Vagina (tissue), 2 donors: ENCODE data around the gene MYRIP. TPM values are rescaled to one million over a fixed set of nuclear protein-coding genes. Genes with fewer than 3 reads are reported as not detected.

Experiments
- DNase-seq, 2 donors: peaks; one replicate each; pipeline ENCODE4 v3.0.0-alpha.2; 2017; ENCODE audit errors: extremely low spot score in 2 of 2
- H3K27ac ChIP-seq: fragments of 200-600 bp; sonication (generic); one replicate; pipeline ENCODE4 v1.5.1; 2019
- H3K27me3 ChIP-seq: fragments of 200-600 bp; sonication (generic); one replicate; pipeline ENCODE4 v1.5.1; 2019
- H3K36me3 ChIP-seq, 2 donors: fragments of 200-600 bp; sonication (generic); one replicate each; pipeline ENCODE4 v1.5.1; 2017 to 2019
- H3K4me1 ChIP-seq: fragments of 200-600 bp; sonication (generic); one replicate; pipeline ENCODE4 v1.5.1; 2019
- H3K4me3 ChIP-seq, 2 donors: fragments of 200-600 bp; sonication (generic); 1 replicate in 1 of 2; 2 replicates in 1 of 2; pipeline ENCODE4 v1.5.1; 2016 to 2019
- H3K9me3 ChIP-seq: fragments of 200-600 bp; sonication (generic); one replicate; pipeline ENCODE4 v1.5.1; 2019
- POLR2A ChIP-seq, 2 donors: fragments of 450-650 bp; IDR thresholded peaks; one replicate each; pipeline ENCODE4 v1.6.1; 2017; ENCODE audit warnings: antibody characterized with exemption in 2 of 2, mild to moderate bottlenecking in 2 of 2, moderate library complexity in 2 of 2
- POLR2AphosphoS5 ChIP-seq, 2 donors: sonication (generic); formaldehyde crosslinking; IDR thresholded peaks; one replicate each; pipeline ENCODE4 v1.9.0; 2017; ENCODE audit warnings: antibody characterized with exemption in 2 of 2, mild to moderate bottlenecking in 2 of 2, low read depth in 1 of 2; ENCODE audit not compliant: insufficient read depth in 1 of 2
- intact Hi-C: fragments of 100-400 bp; cut with DNase I; formaldehyde crosslinking; loops from one replicate; pipeline ENCODE4 v1.15.1; 2023
- total RNA-seq: library from RNA; depleted of rRNA; stranded (reverse); fragments of >200 nt; gene quantifications from one replicate; pipeline ENCODE4 v1.2.3, GENCODE V29; 2016
- TF ChIP-seq, protein P1 (sequence below), 3 experiments: fragments of 450-650 bp in 2 of 3; fragments of 200-600 bp in 1 of 3; sonication (generic) in 1 of 3; IDR thresholded peaks; one replicate each; pipeline ENCODE4 v1.5.1; 2017 to 2019; ENCODE audit warnings: antibody characterized with exemption in 3 of 3, mild to moderate bottlenecking in 2 of 3, moderate library complexity in 2 of 3

Gene MYRIP
- total RNA-seq, 1 donor from 2014 or later: 7.4 TPM

DNA sequence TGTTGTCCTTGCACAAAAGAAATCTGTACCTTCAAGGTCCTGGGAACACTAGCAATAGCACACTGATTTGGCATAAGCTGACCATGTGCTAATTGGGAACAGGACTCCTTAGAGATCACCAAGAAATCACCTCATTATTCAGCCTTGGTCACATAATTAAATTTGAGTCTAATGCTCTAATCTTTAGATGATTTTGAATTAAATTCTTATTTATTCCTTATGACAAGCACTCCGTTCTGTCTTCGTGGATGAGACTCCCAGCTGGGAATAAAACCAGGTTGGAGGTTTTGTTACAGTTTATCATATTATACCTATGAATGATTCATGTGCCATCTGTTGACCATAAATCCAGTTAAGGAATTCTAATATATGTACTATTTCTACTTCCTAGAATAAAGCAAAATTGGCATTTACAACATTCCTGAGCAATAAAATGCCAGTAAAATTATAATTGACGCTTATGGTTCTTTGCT lies 162.2 kb downstream of the MYRIP start:
- Histone ChIP-seq H3K36me3 (no peaks in the 10 kb centered on the region), H3K4me3 (no peak overlapping the region), H3K9me3 (no peaks in the 10 kb centered on the region), H3K27me3 (no peaks in the 10 kb centered on the region), H3K27ac (no peak overlapping the region), H3K4me1 (no peaks in the 10 kb centered on the region)
- no peak for TF ChIP-seq POLR2A (IDR thresholded peaks at IDR 0.05)
- TF ChIP-seq, protein P1, sequence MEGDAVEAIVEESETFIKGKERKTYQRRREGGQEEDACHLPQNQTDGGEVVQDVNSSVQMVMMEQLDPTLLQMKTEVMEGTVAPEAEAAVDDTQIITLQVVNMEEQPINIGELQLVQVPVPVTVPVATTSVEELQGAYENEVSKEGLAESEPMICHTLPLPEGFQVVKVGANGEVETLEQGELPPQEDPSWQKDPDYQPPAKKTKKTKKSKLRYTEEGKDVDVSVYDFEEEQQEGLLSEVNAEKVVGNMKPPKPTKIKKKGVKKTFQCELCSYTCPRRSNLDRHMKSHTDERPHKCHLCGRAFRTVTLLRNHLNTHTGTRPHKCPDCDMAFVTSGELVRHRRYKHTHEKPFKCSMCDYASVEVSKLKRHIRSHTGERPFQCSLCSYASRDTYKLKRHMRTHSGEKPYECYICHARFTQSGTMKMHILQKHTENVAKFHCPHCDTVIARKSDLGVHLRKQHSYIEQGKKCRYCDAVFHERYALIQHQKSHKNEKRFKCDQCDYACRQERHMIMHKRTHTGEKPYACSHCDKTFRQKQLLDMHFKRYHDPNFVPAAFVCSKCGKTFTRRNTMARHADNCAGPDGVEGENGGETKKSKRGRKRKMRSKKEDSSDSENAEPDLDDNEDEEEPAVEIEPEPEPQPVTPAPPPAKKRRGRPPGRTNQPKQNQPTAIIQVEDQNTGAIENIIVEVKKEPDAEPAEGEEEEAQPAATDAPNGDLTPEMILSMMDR (IDR thresholded peaks at IDR 0.05): no peak
- no peak for TF ChIP-seq POLR2AphosphoS5 (IDR thresholded peaks at IDR 0.05; ENCODE audit: insufficient read depth in 1 of 2, low read depth in 1 of 2)
- intact Hi-C loops: no loop called here
- no peak for DNase-seq

DNA sequence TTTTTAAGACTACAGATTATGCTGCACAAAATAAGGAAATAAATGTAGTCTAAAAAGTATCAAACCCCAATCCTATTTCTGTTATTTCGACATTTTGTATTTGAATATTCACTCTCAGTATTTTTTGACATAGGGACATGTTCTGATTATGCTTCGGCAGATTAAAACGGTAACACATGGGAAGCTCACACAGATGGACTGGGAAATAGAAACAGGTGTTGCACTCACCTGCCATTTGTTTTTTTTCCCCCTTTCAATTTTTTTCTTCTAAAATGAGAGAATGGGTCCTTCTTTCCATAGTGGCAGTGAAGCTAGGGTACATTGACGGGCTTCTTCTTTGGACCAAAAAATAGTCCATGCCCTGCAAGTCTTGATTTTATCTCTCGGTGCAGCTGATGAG lies 163.1 kb downstream of the MYRIP start:
- DNase-seq: no peak
- Histone ChIP-seq H3K27ac (no peak overlapping the region), H3K27me3 (no peaks in the 10 kb centered on the region), H3K4me3 (no peak overlapping the region), H3K4me1 (no peaks in the 10 kb centered on the region), H3K9me3 (no peaks in the 10 kb centered on the region), H3K36me3 (no peaks in the 10 kb centered on the region)
- intact Hi-C loops: no loop called here
- TF ChIP-seq POLR2A (IDR thresholded peaks at IDR 0.05) (no peak), POLR2AphosphoS5 (IDR thresholded peaks at IDR 0.05; ENCODE audit: insufficient read depth in 1 of 2, low read depth in 1 of 2) (no peak)
- TF ChIP-seq, protein P1 (IDR thresholded peaks at IDR 0.05): no peak

DNA sequence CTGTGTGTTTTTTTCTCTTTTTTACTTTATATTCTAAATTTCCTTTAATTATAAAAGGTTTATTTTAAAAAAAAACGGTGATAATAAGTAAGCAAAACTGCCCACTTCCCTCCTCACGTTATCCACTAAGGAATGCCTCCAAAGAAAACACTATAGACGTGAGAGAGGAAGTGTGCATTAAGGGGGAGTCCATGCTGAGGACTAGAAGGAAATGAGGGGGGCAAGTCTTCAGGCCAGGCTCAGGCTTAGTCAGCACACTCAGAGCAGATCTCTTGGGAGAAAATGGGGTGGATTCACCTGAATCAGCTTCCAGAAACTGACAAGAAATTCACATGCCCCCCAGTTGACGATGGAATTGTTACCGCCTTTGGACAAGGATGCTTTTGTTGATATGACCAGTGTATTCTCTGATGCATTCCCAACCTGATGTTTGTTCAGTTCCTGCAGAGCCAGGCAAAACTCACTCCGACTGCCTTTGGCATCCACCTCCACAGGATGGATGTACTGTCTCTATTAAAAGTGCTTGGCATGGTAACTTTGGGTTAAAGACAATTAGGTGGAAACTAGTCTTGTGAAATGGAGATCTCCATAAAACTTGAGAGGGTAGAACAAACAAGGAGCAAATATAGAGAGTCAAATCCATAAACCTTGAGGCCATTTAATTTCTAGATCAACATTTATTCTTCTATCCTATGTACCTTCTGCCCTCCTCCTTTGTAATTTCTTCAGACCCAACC lies 167.8 kb downstream of the MYRIP start:
- Histone ChIP-seq H3K27me3 (no peaks in the 10 kb centered on the region), H3K27ac (no peak overlapping the region), H3K9me3 (no peaks in the 10 kb centered on the region), H3K4me3 (no peak overlapping the region), H3K36me3 (no peaks in the 10 kb centered on the region), H3K4me1 (no peaks in the 10 kb centered on the region)
- intact Hi-C loops: no loop called here
- no peak for DNase-seq
- TF ChIP-seq POLR2A (IDR thresholded peaks at IDR 0.05) (no peak), POLR2AphosphoS5 (IDR thresholded peaks at IDR 0.05; ENCODE audit: insufficient read depth in 1 of 2, low read depth in 1 of 2) (no peak)
- TF ChIP-seq, protein P1 (IDR thresholded peaks at IDR 0.05): no peak

DNA sequence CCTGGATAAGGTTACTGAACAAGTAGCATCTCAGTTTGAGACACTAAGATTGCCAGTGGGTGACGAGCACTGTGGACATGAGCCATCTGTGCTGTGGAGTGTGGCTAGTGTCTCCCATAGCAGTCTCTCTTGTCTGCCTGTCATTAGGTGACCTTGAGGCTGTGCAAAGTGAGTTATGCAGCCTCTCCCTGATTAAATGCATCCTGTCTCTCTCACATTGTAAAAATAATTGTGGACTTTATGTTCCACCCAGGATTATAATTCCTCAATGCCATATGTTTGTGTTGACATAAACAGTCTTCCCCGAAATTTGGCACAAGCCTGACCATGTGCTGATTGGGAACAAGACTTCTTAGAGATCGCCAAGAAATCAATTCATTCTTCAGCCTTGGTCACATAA lies 168.9 kb downstream of the MYRIP start:
- Histone ChIP-seq H3K36me3 (no peaks in the 10 kb centered on the region), H3K4me3 (no peak overlapping the region), H3K4me1 (no peaks in the 10 kb centered on the region), H3K27ac (no peak overlapping the region), H3K27me3 (no peaks in the 10 kb centered on the region), H3K9me3 (no peaks in the 10 kb centered on the region)
- TF ChIP-seq POLR2A (IDR thresholded peaks at IDR 0.05): no peak
- TF ChIP-seq, protein P1 (IDR thresholded peaks at IDR 0.05): no peak
- no peak for TF ChIP-seq POLR2AphosphoS5 (IDR thresholded peaks at IDR 0.05; ENCODE audit: insufficient read depth in 1 of 2, low read depth in 1 of 2)
- intact Hi-C loops: no loop called here
- no peak for DNase-seq

DNA sequence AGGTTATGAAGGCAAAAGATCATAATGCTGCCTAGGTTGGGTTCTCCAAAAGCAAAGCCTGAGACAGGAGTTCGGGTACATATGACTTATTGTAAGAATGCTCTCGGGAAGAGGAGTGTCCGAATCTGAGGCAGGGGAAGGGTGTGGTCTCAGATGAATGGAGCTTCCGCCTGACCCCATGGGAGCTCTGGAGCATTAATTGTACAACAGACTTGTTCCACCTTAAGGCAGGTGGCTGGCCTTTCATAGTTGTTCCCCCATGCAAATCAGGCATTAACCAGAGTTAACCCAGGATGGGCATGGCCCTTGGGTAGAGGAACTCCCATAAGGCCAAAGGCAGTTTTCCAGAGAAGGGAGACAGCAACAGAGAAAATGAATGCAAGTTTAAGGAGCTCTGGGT lies 170.6 kb downstream of the MYRIP start:
- H3K4me3 ChIP-seq: no peak overlapping the region
- no peaks in the 10 kb centered on the region for H3K4me1 ChIP-seq
- intact Hi-C loops: no loop called here
- no peak for TF ChIP-seq POLR2A (IDR thresholded peaks at IDR 0.05)
- TF ChIP-seq POLR2AphosphoS5 (IDR thresholded peaks at IDR 0.05; ENCODE audit: insufficient read depth in 1 of 2, low read depth in 1 of 2): no peak
- TF ChIP-seq, protein P1 (IDR thresholded peaks at IDR 0.05): no peak
- no peak for DNase-seq
- no peaks in the 10 kb centered on the region for H3K9me3 ChIP-seq
- no peaks in the 10 kb centered on the region for H3K36me3 ChIP-seq
- no peaks in the 10 kb centered on the region for H3K27me3 ChIP-seq
- H3K27ac ChIP-seq: no peak overlapping the region
